Mesendoderm (in vitro differentiated cells): Measurements from ENCODE around the gene GRB2.
"Not testable (repeated sequence)": the region's sequence is repeated elsewhere in the genome, so short reads cannot be mapped to it uniquely, and the experiment has no call there.

ENCODE experiments used
- DNase-seq: peaks from one replicate; pipeline ENCODE4 v3.0.0; 2013
- H2AK5ac ChIP-seq: 2 replicates; pipeline ENCODE4 v1.6.1; 2013; ENCODE audit warnings: low read length, inconsistent platforms
- H2BK120ac ChIP-seq: 2 replicates; pipeline ENCODE4 v1.6.1; 2013; ENCODE audit warnings: low read depth, mild to moderate bottlenecking, low read length, moderate library complexity, mixed read lengths
- H2BK15ac ChIP-seq: replicated peaks from 2 replicates; pipeline ENCODE4 v1.6.1; 2013; ENCODE audit warnings: low read depth, mild to moderate bottlenecking, moderate library complexity
- H2BK5ac ChIP-seq: 2 replicates; pipeline ENCODE4 v1.6.1; 2013; ENCODE audit warnings: low read length, inconsistent platforms
- H3K18ac ChIP-seq: 2 replicates; pipeline ENCODE4 v1.6.1; 2013; ENCODE audit warnings: mild to moderate bottlenecking, low read length, mixed read lengths
- H3K23ac ChIP-seq: one replicate; pipeline ENCODE4 v1.6.1; 2013; ENCODE audit warnings: low read length
- H3K27ac ChIP-seq: 2 replicates; pipeline ENCODE4 v1.5.1; 2013; ENCODE audit warnings: low read depth, mild to moderate bottlenecking, inconsistent platforms, low read length, moderate library complexity
- H3K27me3 ChIP-seq: 2 replicates; pipeline ENCODE4 v1.6.1; 2013; ENCODE audit warnings: low read length, control low read depth, mild to moderate bottlenecking, inconsistent platforms; ENCODE audit not compliant: insufficient read depth, poor library complexity
- H3K36me3 ChIP-seq: 2 replicates; pipeline ENCODE4 v1.6.1; 2013; ENCODE audit warnings: low read length, inconsistent platforms; ENCODE audit not compliant: control insufficient read depth, insufficient read depth
- H3K4ac ChIP-seq: one replicate; pipeline ENCODE4 v1.6.1; 2013; ENCODE audit warnings: low read depth, mild to moderate bottlenecking, low read length, moderate library complexity
- H3K4me1 ChIP-seq: 2 replicates; pipeline ENCODE4 v1.6.1; 2013; ENCODE audit warnings: low read depth, low read length, inconsistent platforms; ENCODE audit not compliant: control insufficient read depth
- H3K4me2 ChIP-seq: 2 replicates; pipeline ENCODE4 v1.6.1; 2013; ENCODE audit warnings: low read length
- H3K4me3 ChIP-seq: 2 replicates; pipeline ENCODE4 v1.5.1; 2013; ENCODE audit warnings: mild to moderate bottlenecking, low read length
- H3K56ac ChIP-seq: one replicate; pipeline ENCODE4 v1.6.1; 2013; ENCODE audit warnings: low read length
- H3K79me1 ChIP-seq: 2 replicates; pipeline ENCODE4 v1.6.1; 2013; ENCODE audit warnings: low read length, inconsistent platforms
- H3K79me2 ChIP-seq: 2 replicates; pipeline ENCODE4 v1.6.1; 2013; ENCODE audit warnings: mild to moderate bottlenecking, low read length; ENCODE audit not compliant: control insufficient read depth, insufficient read depth
- H3K9ac ChIP-seq: 2 replicates; pipeline ENCODE4 v1.6.1; 2013; ENCODE audit warnings: low read length, inconsistent platforms
- H4K5ac ChIP-seq: one replicate; pipeline ENCODE4 v1.6.1; 2013; ENCODE audit warnings: low read length
- H4K8ac ChIP-seq: one replicate; pipeline ENCODE4 v1.6.1; 2013; ENCODE audit warnings: low read depth, mild to moderate bottlenecking, control low read depth, low read length, moderate library complexity
- WGBS: extraction: QIAGEN DNeasy Blood & Tissue Kit; methylation state at CpG from one replicate; pipeline ENCODE4 v1.1.7; 2013; ENCODE audit warnings: low lambda C conversion rate, missing lambda C conversion rate; ENCODE audit not compliant: insufficient coverage; ENCODE audit errors: extremely low coverage; 5-methylcytosine and 5-hydroxymethylcytosine counted together

Gene GRB2

GRCh38 chr17:75380750-75381149 lies 24.7 kb downstream of the GRB2 start:
- H3K18ac ChIP-seq: no peak overlapping the region

GRCh38 chr17:75380315-75380714 lies 25.2 kb downstream of the GRB2 start:
- no peak overlapping the region for H3K27ac ChIP-seq

More at GRCh38 chr17:75380750-75381149, 24.7 kb downstream of the GRB2 start:
- Histone ChIP-seq H2BK120ac (no peak overlapping the region), H4K8ac (no peak overlapping the region), H4K5ac (no peak overlapping the region), H3K79me1 (peaks cover 8% of the 10 kb centered on the region), H2BK15ac (no peak overlapping the region), H2AK5ac (no peak overlapping the region), H3K79me2 (peaks cover 18% of the 10 kb centered on the region), H3K4me2 (no peak overlapping the region), H3K4ac (no peak overlapping the region), H3K23ac (no peak overlapping the region), H3K4me3 (no peak overlapping the region), H3K27me3 (no peaks in the 10 kb centered on the region), H3K9ac (no peak overlapping the region), H3K4me1 (no peaks in the 10 kb centered on the region), H2BK5ac (no peak overlapping the region), H3K56ac (no peak overlapping the region), H3K36me3 (no peaks in the 10 kb centered on the region), H3K27ac (no peak overlapping the region)
- no CpG with 5 or more reads among the region's 3 CpGs for WGBS
- no peak for DNase-seq

GRCh38 chr17:75379426-75379825 lies 26.1 kb downstream of the GRB2 start:
- not testable (repeated sequence) for H3K56ac ChIP-seq, H3K4me2 ChIP-seq, H3K18ac ChIP-seq, H3K9ac ChIP-seq, H3K36me3 ChIP-seq, H2BK5ac ChIP-seq, H4K8ac ChIP-seq, H3K27me3 ChIP-seq, H3K4me3 ChIP-seq, H4K5ac ChIP-seq, H2BK120ac ChIP-seq, H3K79me1 ChIP-seq, H2BK15ac ChIP-seq, H3K23ac ChIP-seq, DNase-seq, H3K4ac ChIP-seq, H3K4me1 ChIP-seq, H2AK5ac ChIP-seq, H3K27ac ChIP-seq
- peaks cover 20% of the 10 kb centered on the region for H3K79me2 ChIP-seq
- no CpG with 5 or more reads among the region's 1 CpG for WGBS

More at GRCh38 chr17:75380315-75380714, 25.2 kb downstream of the GRB2 start:
- Histone ChIP-seq H3K4me2 (no peak overlapping the region), H3K4me3 (no peak overlapping the region), H3K56ac (no peak overlapping the region), H3K36me3 (no peaks in the 10 kb centered on the region), H3K18ac (no peak overlapping the region), H3K23ac (no peak overlapping the region), H2BK15ac (no peak overlapping the region), H3K27me3 (no peaks in the 10 kb centered on the region), H4K5ac (no peak overlapping the region), H2AK5ac (no peak overlapping the region), H4K8ac (no peak overlapping the region), H3K79me2 (peaks cover 18% of the 10 kb centered on the region), H3K4ac (no peak overlapping the region), H3K79me1 (peaks cover 8% of the 10 kb centered on the region), H3K9ac (no peak overlapping the region), H3K4me1 (no peaks in the 10 kb centered on the region), H2BK5ac (no peak overlapping the region), H2BK120ac (no peak overlapping the region)
- no peak for DNase-seq

GRCh38 chr17:75373280-75373679 lies 32.2 kb downstream of the GRB2 start:
- H3K56ac ChIP-seq: no peak overlapping the region
- no peak overlapping the region for H3K4ac ChIP-seq
- no peak overlapping the region for H3K9ac ChIP-seq
- no peaks in the 10 kb centered on the region for H3K27me3 ChIP-seq
- H3K4me1 ChIP-seq: peaks cover 3% of the 10 kb centered on the region
- no peak overlapping the region for H2BK15ac ChIP-seq
- peaks cover 20% of the 10 kb centered on the region for H3K79me1 ChIP-seq
- no peak overlapping the region for H2BK120ac ChIP-seq
- H3K4me2 ChIP-seq: no peak overlapping the region
- WGBS: no CpG with 5 or more reads among the region's 4 CpGs
- H3K27ac ChIP-seq: no peak overlapping the region
- no peaks in the 10 kb centered on the region for H3K36me3 ChIP-seq
- H3K23ac ChIP-seq: no peak overlapping the region
- peaks cover 37% of the 10 kb centered on the region for H3K79me2 ChIP-seq
- H2AK5ac ChIP-seq: no peak overlapping the region
- no peak overlapping the region for H3K4me3 ChIP-seq
- H4K8ac ChIP-seq: no peak overlapping the region
- DNase-seq: no peak
- no peak overlapping the region for H4K5ac ChIP-seq
- H2BK5ac ChIP-seq: no peak overlapping the region
- H3K18ac ChIP-seq: no peak overlapping the region

- no peak overlapping the region for H2AK5ac ChIP-seq
- H3K4me1 ChIP-seq: peaks cover 3% of the 10 kb centered on the region
- H3K4ac ChIP-seq: no peak overlapping the region
- H3K56ac ChIP-seq: no peak overlapping the region
- no peak overlapping the region for H3K23ac ChIP-seq
- no peak overlapping the region for H2BK15ac ChIP-seq
- H2BK120ac ChIP-seq: no peak overlapping the region
- peaks cover 17% of the 10 kb centered on the region for H3K79me1 ChIP-seq
- no peak overlapping the region for H3K4me3 ChIP-seq
- no peak overlapping the region for H3K27ac ChIP-seq
- H4K5ac ChIP-seq: no peak overlapping the region
- no peaks in the 10 kb centered on the region for H3K36me3 ChIP-seq
- no peak overlapping the region for H3K18ac ChIP-seq
- no peak for DNase-seq
- H3K79me2 ChIP-seq: peaks cover 36% of the 10 kb centered on the region
- WGBS: no CpG with 5 or more reads among the region's 5 CpGs
- no peak overlapping the region for H3K4me2 ChIP-seq
- H2BK5ac ChIP-seq: no peak overlapping the region
- no peak overlapping the region for H4K8ac ChIP-seq
- H3K9ac ChIP-seq: no peak overlapping the region
- no peaks in the 10 kb centered on the region for H3K27me3 ChIP-seq
Measured at GRCh38 chr17:75371981-75372380, 33.5 kb downstream of the GRB2 start.

GRCh38 chr17:75371339-75371738 lies 34.1 kb downstream of the GRB2 start:
- H3K36me3 ChIP-seq: no peaks in the 10 kb centered on the region

More at GRCh38 chr17:75371339-75371738, 34.1 kb downstream of the GRB2 start:
- no peak overlapping the region for H3K9ac ChIP-seq
- no peak overlapping the region for H3K4me2 ChIP-seq
- no peak overlapping the region for H3K4me3 ChIP-seq
- peak; percentile 74 for DNase-seq
- no CpG with 5 or more reads among the region's 6 CpGs for WGBS
- H3K27ac ChIP-seq: no peak overlapping the region
- no peak overlapping the region for H3K56ac ChIP-seq
- H2BK120ac ChIP-seq: no peak overlapping the region
- H3K79me1 ChIP-seq: peaks cover 18% of the 10 kb centered on the region
- no peak overlapping the region for H4K8ac ChIP-seq
- H2AK5ac ChIP-seq: no peak overlapping the region
- no peak overlapping the region for H4K5ac ChIP-seq
- peaks cover 40% of the 10 kb centered on the region for H3K79me2 ChIP-seq
- H3K18ac ChIP-seq: no peak overlapping the region
- H3K4ac ChIP-seq: no peak overlapping the region
- no peaks in the 10 kb centered on the region for H3K27me3 ChIP-seq
- H3K4me1 ChIP-seq: peaks cover 3% of the 10 kb centered on the region
- no peak overlapping the region for H2BK15ac ChIP-seq
- no peak overlapping the region for H3K23ac ChIP-seq
- H2BK5ac ChIP-seq: no peak overlapping the region
